H1 (cell line): Measurements from ENCODE around the gene HPCAL4. TPM values are rescaled to one million over a fixed set of nuclear protein-coding genes. Genes with fewer than 3 reads are reported as not detected.

Experiments used
- CTCF ChIA-PET: fragments of 300-600 bp; sonication (Branson Sonifier 250); formaldehyde crosslinking; loops from one replicate; lab custom pipeline; 2021; ENCODE audit not compliant: partially characterized antibody; lab: Charles Lee
- POLR2A ChIA-PET: fragments of 300-600 bp; sonication (Branson Sonifier 250); formaldehyde crosslinking; loops from one replicate; lab custom pipeline; 2021; ENCODE audit warnings: inconsistent platforms; ENCODE audit not compliant: partially characterized antibody; lab: Charles Lee
- DNase-seq, 2 experiments: peaks; one replicate each; pipeline versions ENCODE4 v3.0.0 to v3.0.0-alpha.2; 2010 to 2022; ENCODE audit warnings: low spot score in 2 of 2, low read depth in 1 of 2, mixed read lengths in 1 of 2
- FAIRE-seq: peaks from 2 replicates; lab custom pipeline; 2011; peaks lifted over from hg19 to GRCh38; lab: Jason Lieb, UNC
- H2AFZ ChIP-seq: 2 replicates; pipeline ENCODE4 v1.8.1; 2012; ENCODE audit warnings: low read length, inconsistent platforms
- H2AK5ac ChIP-seq: 2 replicates; pipeline ENCODE4 v1.6.1; 2013; ENCODE audit warnings: low read depth, low read length
- H2BK120ac ChIP-seq: replicated peaks from 2 replicates; pipeline ENCODE3; 2013; ENCODE audit warnings: low read depth, low read length, inconsistent platforms
- H2BK12ac ChIP-seq: 2 replicates; pipeline ENCODE4 v1.6.1; 2013; ENCODE audit warnings: low read depth, low read length
- H2BK15ac ChIP-seq: 2 replicates; pipeline ENCODE4 v1.6.1; 2013; ENCODE audit warnings: low read length
- H2BK20ac ChIP-seq: 2 replicates; pipeline ENCODE4 v1.6.1; 2013; ENCODE audit warnings: low read length
- H2BK5ac ChIP-seq: 2 replicates; pipeline ENCODE4 v1.6.1; 2013; ENCODE audit warnings: low read depth, low read length
- H3K14ac ChIP-seq: 2 replicates; pipeline ENCODE4 v1.6.1; 2013; ENCODE audit warnings: inconsistent platforms; ENCODE audit not compliant: insufficient read length
- H3K18ac ChIP-seq: 2 replicates; pipeline ENCODE4 v1.6.1; 2013; ENCODE audit warnings: low read length; ENCODE audit errors: extremely low read depth
- H3K23ac ChIP-seq: 2 replicates; pipeline ENCODE4 v1.6.1; 2013; ENCODE audit warnings: inconsistent platforms; ENCODE audit not compliant: insufficient read length
- H3K23me2 ChIP-seq: 2 replicates; pipeline ENCODE4 v1.6.1; 2013; ENCODE audit warnings: low read depth, low read length
- H3K27ac ChIP-seq: 2 replicates; pipeline ENCODE4 v1.6.1; 2011; ENCODE audit warnings: low read depth, low read length, inconsistent platforms
- H3K27me3 ChIP-seq, 4 experiments: replicated peaks in 1 of 4; 1 replicate in 1 of 4; 2 replicates in 3 of 4; pipeline versions ENCODE4 v1.6.1 to v1.8.1; 2011 to 2013; ENCODE audit warnings: low read length in 3 of 4, mild to moderate bottlenecking in 3 of 4, inconsistent platforms in 2 of 4, mixed read lengths in 2 of 4, moderate library complexity in 1 of 4; ENCODE audit not compliant: control insufficient read depth in 3 of 4, insufficient read depth in 3 of 4; ENCODE audit errors: extremely low read depth in 1 of 4
- H3K36me3 ChIP-seq, 4 experiments: 2 replicates each; pipeline versions ENCODE4 v1.6.1 to v1.8.1; 2011 to 2013; ENCODE audit warnings: mild to moderate bottlenecking in 4 of 4, low read length in 3 of 4, moderate library complexity in 2 of 4, control low read depth in 1 of 4, inconsistent platforms in 1 of 4; ENCODE audit not compliant: insufficient read depth in 4 of 4, control insufficient read depth in 2 of 4
- H3K4ac ChIP-seq: replicated peaks from 2 replicates; pipeline ENCODE3; 2013; ENCODE audit warnings: low read length, low read depth, mixed read lengths, inconsistent platforms; ENCODE audit not compliant: insufficient read length
- H3K4me1 ChIP-seq, 4 experiments: replicated peaks in 1 of 4; 1 replicate in 1 of 4; 2 replicates in 3 of 4; pipeline versions ENCODE4 v1.6.1 to v1.8.1; 2011 to 2013; ENCODE audit warnings: low read length in 3 of 4, inconsistent platforms in 2 of 4, mixed read lengths in 1 of 4; ENCODE audit not compliant: insufficient read depth in 4 of 4, control insufficient read depth in 3 of 4
- H3K4me2 ChIP-seq, 2 experiments: 2 replicates each; pipeline versions ENCODE4 v1.6.1 to v1.8.1; 2011 to 2013; ENCODE audit warnings: low read depth in 2 of 2, low read length in 2 of 2, control low read depth in 1 of 2, inconsistent platforms in 1 of 2, mild to moderate bottlenecking in 1 of 2; ENCODE audit not compliant: insufficient read depth in 1 of 2
- H3K4me3 ChIP-seq, 4 experiments: fragments of 200-600, 300-600 bp in 1 of 4; sonication (generic), shearing (Covaris generic), sonication (Bioruptor Twin) in 1 of 4; 2 replicates each; pipeline versions ENCODE4 v1.5.1 to v1.8.1; 2011 to 2016; ENCODE audit warnings: low read length in 4 of 4, low read depth in 3 of 4, control low read depth in 2 of 4, inconsistent platforms in 2 of 4, mild to moderate bottlenecking in 2 of 4, mixed read lengths in 1 of 4, moderate library complexity in 1 of 4; ENCODE audit not compliant: insufficient read depth in 2 of 4; ENCODE audit errors: extremely low read depth in 1 of 4
- H3K56ac ChIP-seq: replicated peaks from 2 replicates; pipeline ENCODE3; 2013; ENCODE audit warnings: low read depth, mild to moderate bottlenecking, mixed read lengths, low read length, inconsistent platforms; ENCODE audit not compliant: insufficient read length
- H3K79me1 ChIP-seq: 2 replicates; pipeline ENCODE4 v1.6.1; 2013; ENCODE audit warnings: low read depth, low read length, control low read depth
- H3K79me2 ChIP-seq, 2 experiments: 2 replicates each; pipeline versions ENCODE4 v1.6.1 to v1.8.1; 2012 to 2013; ENCODE audit warnings: low read length in 2 of 2, mild to moderate bottlenecking in 2 of 2, inconsistent platforms in 1 of 2; ENCODE audit not compliant: insufficient read depth in 2 of 2, control insufficient read depth in 1 of 2
- H3K9ac ChIP-seq, 4 experiments: replicated peaks in 1 of 4; 1 replicate in 1 of 4; 2 replicates in 3 of 4; pipeline versions ENCODE4 v1.6.1 to v1.8.1; 2011 to 2013; ENCODE audit warnings: low read depth in 3 of 4, low read length in 3 of 4, control low read depth in 2 of 4, mild to moderate bottlenecking in 2 of 4, moderate library complexity in 2 of 4, inconsistent platforms in 1 of 4; ENCODE audit errors: extremely low read depth in 1 of 4
- H3K9me3 ChIP-seq, 2 experiments: 2 replicates each; pipeline versions ENCODE4 v1.6.1 to v1.8.1; 2012 to 2013; ENCODE audit warnings: mild to moderate bottlenecking in 2 of 2, moderate library complexity in 2 of 2, control low read depth in 1 of 2, inconsistent platforms in 1 of 2, low read depth in 1 of 2, low read length in 1 of 2, mixed read lengths in 1 of 2; ENCODE audit not compliant: insufficient read depth in 2 of 2
- H4K20me1 ChIP-seq, 2 experiments: replicated peaks in 1 of 2; 2 replicates each; pipeline versions ENCODE3 to v1.8.1; 2011 to 2013; ENCODE audit warnings: inconsistent platforms in 2 of 2, low read length in 2 of 2, mild to moderate bottlenecking in 1 of 2; ENCODE audit not compliant: insufficient read depth in 2 of 2, control insufficient read depth in 1 of 2
- H4K5ac ChIP-seq: 2 replicates; pipeline ENCODE4 v1.6.1; 2013; ENCODE audit warnings: low read length, low read depth, mixed read lengths, inconsistent platforms; ENCODE audit not compliant: insufficient read length
- H4K8ac ChIP-seq: 2 replicates; pipeline ENCODE4 v1.8.0; 2013; ENCODE audit warnings: mild to moderate bottlenecking, moderate library complexity, low read length, inconsistent platforms; ENCODE audit not compliant: insufficient read depth; ENCODE audit errors: extremely low read depth
- H4K91ac ChIP-seq: replicated peaks from 2 replicates; pipeline ENCODE3; 2013; ENCODE audit warnings: low read length, mixed read lengths, inconsistent platforms; ENCODE audit not compliant: insufficient read length
- ATF2 ChIP-seq: IDR thresholded peaks from 2 replicates; pipeline ENCODE4 v1.6.1; 2012; ENCODE audit warnings: low read length, inconsistent platforms
- CEBPB ChIP-seq: IDR thresholded peaks from 2 replicates; pipeline ENCODE4 v1.6.1; 2012; ENCODE audit warnings: low read depth, low read length
- CTBP2 ChIP-seq: IDR thresholded peaks from 2 replicates; pipeline ENCODE4 v1.7.0; 2011; ENCODE audit warnings: borderline replicate concordance, mild to moderate bottlenecking, moderate library complexity, mixed read lengths, low read length; ENCODE audit not compliant: insufficient read depth, insufficient read length
- FOSL1 ChIP-seq: IDR thresholded peaks from 2 replicates; pipeline ENCODE4 v1.6.1; 2011; ENCODE audit warnings: mild to moderate bottlenecking, low read depth, low read length, moderate library complexity; ENCODE audit not compliant: insufficient read depth
- GABPA ChIP-seq: IDR thresholded peaks from 2 replicates; pipeline ENCODE4 v1.6.1; 2011; ENCODE audit warnings: mild to moderate bottlenecking, low read length, moderate library complexity, borderline replicate concordance; ENCODE audit not compliant: insufficient read depth
- JUN ChIP-seq: IDR thresholded peaks from 2 replicates; pipeline ENCODE4 v1.6.1; 2011; ENCODE audit warnings: low read depth, mild to moderate bottlenecking, improper control_type of control experiment, low read length
- KDM5A ChIP-seq: fragments of 200-600 bp; IDR thresholded peaks from 2 replicates; pipeline ENCODE4 v1.7.1; 2012; ENCODE audit warnings: mild to moderate bottlenecking, low read length, inconsistent platforms, mixed read lengths
- RAD21 ChIP-seq, 2 experiments: IDR thresholded peaks in 1 of 2; conservative IDR thresholded peaks in 1 of 2; 2 replicates each; pipeline ENCODE4 v1.6.1; 2011; ENCODE audit warnings: low read depth in 2 of 2, low read length in 2 of 2, improper control_type of control experiment in 1 of 2, inconsistent platforms in 1 of 2, mild to moderate bottlenecking in 1 of 2, moderate library complexity in 1 of 2
- SIN3A ChIP-seq, 2 experiments: IDR thresholded peaks in 1 of 2; conservative IDR thresholded peaks in 1 of 2; 2 replicates each; pipeline ENCODE4 v1.6.1; 2011 to 2012; ENCODE audit warnings: low read length in 2 of 2, improper control_type of control experiment in 1 of 2, low read depth in 1 of 2, mild to moderate bottlenecking in 1 of 2
- YY1 ChIP-seq: IDR thresholded peaks from 2 replicates; pipeline ENCODE4 v1.6.1; 2011; ENCODE audit warnings: low read depth, mild to moderate bottlenecking, low read length
- WGBS, 2 experiments: shearing (Covaris generic) in 1 of 2; methylation state at CpG; one replicate each; pipeline versions ENCODE4 v1.1.6 to v1.1.7; 2013 to 2015; ENCODE audit warnings: low lambda C conversion rate in 2 of 2, mixed read lengths in 2 of 2, inconsistent platforms in 1 of 2, low coverage in 1 of 2, missing lambda C conversion rate in 1 of 2; ENCODE audit not compliant: insufficient replicate concordance in 2 of 2, insufficient coverage in 1 of 2, insufficient read length in 1 of 2; ENCODE audit errors: extremely low coverage in 1 of 2, missing lambda C conversion rate in 1 of 2; 5-methylcytosine and 5-hydroxymethylcytosine counted together
- polyA plus RNA-seq, 7 experiments: library from polyadenylated mRNA; depleted of rRNA in 3 of 7; stranded (reverse) in 5 of 7; unstranded in 2 of 7; fragments of >200 nt in 5 of 7; fragments of 200-250 nt in 2 of 7; gene quantifications; 1 replicate in 5 of 7; 2 replicates in 1 of 7; 4 replicates in 1 of 7; pipeline versions ENCODE4 v1.2.1 to v1.2.3, GENCODE V29; 2011 to 2013; ENCODE audit warnings: missing spikeins in 2 of 7, mixed read lengths in 2 of 7
- total RNA-seq: library from RNA; stranded (reverse); fragmentation: NEBNext Ultra II Directional; extraction: Animal tissue kit (Norgen Biotek cat#: 25700); gene quantifications from 2 replicates; pipeline ENCODE4 v1.2.1, GENCODE V29; 2021

Gene HPCAL4
- total and polyA plus RNA-seq, 2 of the 8 experiments (the other 6 are each of a cell fraction or from before 2014, with no cell fraction given): 0.54 to 0.74 TPM

GRCh38 chr1:39688706-39689105 lies 2.5 kb downstream of the HPCAL4 start:
- TF ChIP-seq CTBP2: no peak
- TF ChIP-seq KDM5A: no peak
- TF ChIP-seq RAD21 (IDR thresholded peaks at IDR 0.05 in 1 of 2, conservative IDR thresholded peaks at IDR 0.05 in 1 of 2; ENCODE audit: low read depth in 2 of 2, low read length in 2 of 2): no peak
- TF ChIP-seq GABPA: no peak
- no peak for TF ChIP-seq YY1
- no peak for TF ChIP-seq ATF2
- TF ChIP-seq JUN: no peak
- TF ChIP-seq CEBPB: no peak
- no peak for TF ChIP-seq SIN3A (conservative IDR thresholded peaks at IDR 0.05 in 1 of 2, IDR thresholded peaks at IDR 0.05 in 1 of 2; ENCODE audit: low read depth in 1 of 2, low read length in 2 of 2)
- TF ChIP-seq FOSL1: no peak
- Histone ChIP-seq H3K18ac (no peak overlapping the region), H3K4me2 (no peak overlapping the region), H2BK120ac (no peak overlapping the region), H2AFZ (no peak overlapping the region), H2BK20ac (no peak overlapping the region), H3K27ac (no peak overlapping the region), H2BK15ac (no peak overlapping the region), H3K9me3 (no peaks in the 10 kb centered on the region), H3K27me3 (peaks cover 83 to 95% (median 91%) of the 10 kb centered on the region in 4 experiments), H3K23me2 (peaks cover 5% of the 10 kb centered on the region; the same call in 1 of the 2 replicates), H2BK12ac (no peak overlapping the region), H4K5ac (no peak overlapping the region), H2BK5ac (no peak overlapping the region), H3K79me1 (no peaks in the 10 kb centered on the region), H3K4me1 (peaks cover 0 to 14% (median 8%) of the 10 kb centered on the region in 4 experiments; a peak in 4 of 7 replicates), H3K56ac (no peak overlapping the region), H3K36me3 (no peaks in the 10 kb centered on the region), H3K79me2 (no peaks in the 10 kb centered on the region), H4K8ac (no peak overlapping the region), H3K14ac (no peak overlapping the region), H3K9ac (no peak overlapping the region), H3K4me3 (no peak overlapping the region), H4K20me1 (peaks cover 0 to 9% of the 10 kb centered on the region in 2 experiments), H2AK5ac (peak overlapping the region; percentile 65; the same call in 1 of the 2 replicates), H4K91ac (no peak overlapping the region), H3K23ac (no peak overlapping the region), H3K4ac (no peak overlapping the region)
- CTCF ChIA-PET: interaction anchor here (0.6 to 2.6 kb wide), 6 partner anchors 16 to 38 kb away, joined by 3 to 15 read pairs (median 4); partner anchors contain the start of gene NT5C1A
- WGBS, 2 experiments: 62% methylated on average over 3 of the region's 3 CpGs; no CpG with 5 or more reads in 1 of the 2 experiments
- DNase-seq (no peak), FAIRE-seq (no peak)
- POLR2A ChIA-PET: interaction anchor here (1.2 to 5.7 kb wide), 3 partner anchors 12 to 112 kb away, joined by 3 to 32 read pairs (median 7); no protein-coding TSS in a partner anchor
